ENCODE measurements around the gene ZNF738. TPM values are rescaled to one million over a fixed set of nuclear protein-coding genes. Genes with fewer than 3 reads are reported as not detected.

ZNF738 gene
- total and polyA plus RNA-seq, 2 of the 13 experiments (the other 11 are each of a cell fraction or from before 2014, with no cell fraction given), result 2.7 to 5.3 TPM

DNA sequence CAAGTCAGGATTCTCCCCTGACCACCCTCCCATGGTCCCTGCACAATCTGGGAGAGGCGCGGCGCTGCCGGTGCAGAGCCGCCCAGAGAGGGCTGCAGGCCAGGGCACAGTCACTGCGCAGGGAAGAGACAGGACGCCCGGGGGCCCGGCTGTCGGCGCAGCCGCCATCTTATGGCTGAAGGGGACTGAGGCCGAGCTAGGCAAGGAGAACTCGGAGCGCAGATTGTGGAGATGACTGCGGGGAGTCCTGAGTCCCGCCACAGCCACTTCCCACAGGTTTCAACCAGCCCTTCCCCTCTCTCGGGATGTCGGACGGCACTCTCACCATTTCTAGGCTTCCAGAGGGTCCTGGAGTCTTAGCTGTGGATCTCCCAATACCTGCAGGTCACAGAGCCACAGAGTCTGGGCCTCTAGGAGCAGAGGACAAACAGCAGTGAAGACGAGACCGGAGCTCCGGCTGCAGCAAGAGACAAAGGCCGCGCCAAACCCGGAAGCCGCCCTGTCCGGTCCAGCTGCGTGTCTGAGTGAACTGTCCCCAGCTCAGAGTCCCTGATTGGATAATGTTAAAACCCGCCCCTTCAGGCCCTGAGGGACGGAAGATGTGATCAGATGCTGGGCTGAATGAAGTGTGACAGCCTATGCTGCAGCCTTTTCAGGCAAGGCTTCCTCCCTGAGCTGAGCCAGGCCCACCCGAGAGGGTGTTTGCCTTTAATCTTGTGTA is 29.8 kb upstream of the ZNF738 start, which contains the start of gene ZNF708 (continued):
- TF ChIP-seq, protein P1, sequence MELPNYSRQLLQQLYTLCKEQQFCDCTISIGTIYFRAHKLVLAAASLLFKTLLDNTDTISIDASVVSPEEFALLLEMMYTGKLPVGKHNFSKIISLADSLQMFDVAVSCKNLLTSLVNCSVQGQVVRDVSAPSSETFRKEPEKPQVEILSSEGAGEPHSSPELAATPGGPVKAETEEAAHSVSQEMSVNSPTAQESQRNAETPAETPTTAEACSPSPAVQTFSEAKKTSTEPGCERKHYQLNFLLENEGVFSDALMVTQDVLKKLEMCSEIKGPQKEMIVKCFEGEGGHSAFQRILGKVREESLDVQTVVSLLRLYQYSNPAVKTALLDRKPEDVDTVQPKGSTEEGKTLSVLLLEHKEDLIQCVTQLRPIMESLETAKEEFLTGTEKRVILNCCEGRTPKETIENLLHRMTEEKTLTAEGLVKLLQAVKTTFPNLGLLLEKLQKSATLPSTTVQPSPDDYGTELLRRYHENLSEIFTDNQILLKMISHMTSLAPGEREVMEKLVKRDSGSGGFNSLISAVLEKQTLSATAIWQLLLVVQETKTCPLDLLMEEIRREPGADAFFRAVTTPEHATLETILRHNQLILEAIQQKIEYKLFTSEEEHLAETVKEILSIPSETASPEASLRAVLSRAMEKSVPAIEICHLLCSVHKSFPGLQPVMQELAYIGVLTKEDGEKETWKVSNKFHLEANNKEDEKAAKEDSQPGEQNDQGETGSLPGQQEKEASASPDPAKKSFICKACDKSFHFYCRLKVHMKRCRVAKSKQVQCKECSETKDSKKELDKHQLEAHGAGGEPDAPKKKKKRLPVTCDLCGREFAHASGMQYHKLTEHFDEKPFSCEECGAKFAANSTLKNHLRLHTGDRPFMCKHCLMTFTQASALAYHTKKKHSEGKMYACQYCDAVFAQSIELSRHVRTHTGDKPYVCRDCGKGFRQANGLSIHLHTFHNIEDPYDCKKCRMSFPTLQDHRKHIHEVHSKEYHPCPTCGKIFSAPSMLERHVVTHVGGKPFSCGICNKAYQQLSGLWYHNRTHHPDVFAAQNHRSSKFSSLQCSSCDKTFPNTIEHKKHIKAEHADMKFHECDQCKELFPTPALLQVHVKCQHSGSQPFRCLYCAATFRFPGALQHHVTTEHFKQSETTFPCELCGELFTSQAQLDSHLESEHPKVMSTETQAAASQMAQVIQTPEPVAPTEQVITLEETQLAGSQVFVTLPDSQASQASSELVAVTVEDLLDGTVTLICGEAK (IDR thresholded peaks at IDR 0.05), result no peak
- TF ChIP-seq, protein P1 (CRISPR knock-in tag; IDR thresholded peaks at IDR 0.05), result 0 out of 2 replicates have a peak, but pooled peaks have one; percentile 35
- no peak for TF ChIP-seq ZSCAN20 (CRISPR knock-in tag; IDR thresholded peaks at IDR 0.05; ENCODE audit: borderline replicate concordance)
- peak; percentile 71; the same call in 1 of the 2 replicates for TF ChIP-seq ZNF543 (CRISPR knock-in tag; IDR thresholded peaks at IDR 0.05)
- TF ChIP-seq, protein P2, sequence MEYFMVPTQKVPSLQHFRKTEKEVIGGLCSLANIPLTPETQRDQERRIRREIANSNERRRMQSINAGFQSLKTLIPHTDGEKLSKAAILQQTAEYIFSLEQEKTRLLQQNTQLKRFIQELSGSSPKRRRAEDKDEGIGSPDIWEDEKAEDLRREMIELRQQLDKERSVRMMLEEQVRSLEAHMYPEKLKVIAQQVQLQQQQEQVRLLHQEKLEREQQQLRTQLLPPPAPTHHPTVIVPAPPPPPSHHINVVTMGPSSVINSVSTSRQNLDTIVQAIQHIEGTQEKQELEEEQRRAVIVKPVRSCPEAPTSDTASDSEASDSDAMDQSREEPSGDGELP (IDR thresholded peaks at IDR 0.05; ENCODE audit: borderline replicate concordance, low read depth), result peak; percentile 81
- TF ChIP-seq KMT2A (CRISPR knock-in tag; IDR thresholded peaks at IDR 0.05), result peak; percentile 73; the same call in 1 of the 2 replicates
- peak; percentile 80 for TF ChIP-seq ASH2L (IDR thresholded peaks at IDR 0.05; ENCODE audit: insufficient read length, low read depth, low read length)
- TF ChIP-seq, protein P3, sequence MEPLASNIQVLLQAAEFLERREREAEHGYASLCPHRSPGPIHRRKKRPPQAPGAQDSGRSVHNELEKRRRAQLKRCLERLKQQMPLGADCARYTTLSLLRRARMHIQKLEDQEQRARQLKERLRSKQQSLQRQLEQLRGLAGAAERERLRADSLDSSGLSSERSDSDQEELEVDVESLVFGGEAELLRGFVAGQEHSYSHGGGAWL (CRISPR knock-in tag; IDR thresholded peaks at IDR 0.05), result peak; percentile 59; the same call in 1 of the 2 replicates
- TF ChIP-seq BORCS8-MEF2B (CRISPR knock-in tag; IDR thresholded peaks at IDR 0.05), result peak; percentile 42; the same call in 1 of the 2 replicates
- TF ChIP-seq RFX5 (IDR thresholded peaks at IDR 0.05; ENCODE audit: low read depth, low read length), result no peak
- peak; percentile 29; the same call in 1 of the 2 replicates for TF ChIP-seq THAP11 (CRISPR knock-in tag; IDR thresholded peaks at IDR 0.05)
- TF ChIP-seq, protein P4, sequence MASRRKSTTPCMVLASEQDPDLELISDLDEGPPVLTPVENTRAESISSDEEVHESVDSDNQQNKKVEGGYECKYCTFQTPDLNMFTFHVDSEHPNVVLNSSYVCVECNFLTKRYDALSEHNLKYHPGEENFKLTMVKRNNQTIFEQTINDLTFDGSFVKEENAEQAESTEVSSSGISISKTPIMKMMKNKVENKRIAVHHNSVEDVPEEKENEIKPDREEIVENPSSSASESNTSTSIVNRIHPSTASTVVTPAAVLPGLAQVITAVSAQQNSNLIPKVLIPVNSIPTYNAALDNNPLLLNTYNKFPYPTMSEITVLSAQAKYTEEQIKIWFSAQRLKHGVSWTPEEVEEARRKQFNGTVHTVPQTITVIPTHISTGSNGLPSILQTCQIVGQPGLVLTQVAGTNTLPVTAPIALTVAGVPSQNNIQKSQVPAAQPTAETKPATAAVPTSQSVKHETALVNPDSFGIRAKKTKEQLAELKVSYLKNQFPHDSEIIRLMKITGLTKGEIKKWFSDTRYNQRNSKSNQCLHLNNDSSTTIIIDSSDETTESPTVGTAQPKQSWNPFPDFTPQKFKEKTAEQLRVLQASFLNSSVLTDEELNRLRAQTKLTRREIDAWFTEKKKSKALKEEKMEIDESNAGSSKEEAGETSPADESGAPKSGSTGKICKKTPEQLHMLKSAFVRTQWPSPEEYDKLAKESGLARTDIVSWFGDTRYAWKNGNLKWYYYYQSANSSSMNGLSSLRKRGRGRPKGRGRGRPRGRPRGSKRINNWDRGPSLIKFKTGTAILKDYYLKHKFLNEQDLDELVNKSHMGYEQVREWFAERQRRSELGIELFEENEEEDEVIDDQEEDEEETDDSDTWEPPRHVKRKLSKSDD (CRISPR knock-in tag; IDR thresholded peaks at IDR 0.05; ENCODE audit: low read depth), result peak; percentile 57; the same call in 1 of the 2 replicates
- 0 out of 2 replicates have a peak, but pooled peaks have one; percentile 32 for TF ChIP-seq DNMT3B (CRISPR knock-in tag; conservative IDR thresholded peaks at IDR 0.05)
- peak; percentile 89 for TF ChIP-seq ZNF124 (CRISPR knock-in tag; IDR thresholded peaks at IDR 0.05)

Measured in HepG2 (cell line).